NCI-H1092 (cell line): ENCODE data around the gene ADGRG6.
"Not testable (repeated sequence)": the region's sequence is repeated elsewhere in the genome, so short reads cannot be mapped to it uniquely, and the experiment has no call there.

Experiments
- DNase-seq: peaks from one replicate; lab custom pipeline; 2025; lab: John Stamatoyannopoulos, UW

Gene ADGRG6

GRCh38 chr6:142411145-142411544, 109.3 kb downstream of the ADGRG6 start:
- DNase-seq, result no peak

GRCh38 chr6:142412241-142412640, 110.4 kb downstream of the ADGRG6 start:
- DNase-seq, result no peak

GRCh38 chr6:142412658-142413057, 110.9 kb downstream of the ADGRG6 start:
- no peak for DNase-seq

- DNase-seq, result no peak
Measured at GRCh38 chr6:142413111-142413510, 111.3 kb downstream of the ADGRG6 start.

GRCh38 chr6:142414462-142415250, 112.8 kb downstream of the ADGRG6 start:
- DNase-seq, result no peak

- no peak for DNase-seq
Measured at GRCh38 chr6:142416179-142416578, 114.4 kb downstream of the ADGRG6 start.

- DNase-seq, result no peak
Measured at GRCh38 chr6:142416686-142417085, 114.9 kb downstream of the ADGRG6 start.

- DNase-seq, result no peak
Measured at GRCh38 chr6:142417331-142417750, 115.5 kb downstream of the ADGRG6 start.

GRCh38 chr6:142419071-142419470, 117.3 kb downstream of the ADGRG6 start:
- no peak for DNase-seq

GRCh38 chr6:142420802-142421201, 119.0 kb downstream of the ADGRG6 start:
- DNase-seq, result no peak

- DNase-seq, result no peak
Measured at GRCh38 chr6:142421285-142422117, 119.7 kb downstream of the ADGRG6 start.

- DNase-seq, result not testable (repeated sequence)
Measured at GRCh38 chr6:142426444-142427132, 124.8 kb downstream of the ADGRG6 start.

GRCh38 chr6:142428468-142428867, 126.7 kb downstream of the ADGRG6 start:
- DNase-seq, result not testable (repeated sequence)

GRCh38 chr6:142429195-142429594, 127.4 kb downstream of the ADGRG6 start:
- no peak for DNase-seq

GRCh38 chr6:142433419-142433818, 131.6 kb downstream of the ADGRG6 start:
- DNase-seq, result no peak

GRCh38 chr6:142438898-142439297, 137.1 kb downstream of the ADGRG6 start:
- no peak for DNase-seq

GRCh38 chr6:142440600-142441293, 138.9 kb downstream of the ADGRG6 start:
- DNase-seq, result no peak

GRCh38 chr6:142441716-142442115, 139.9 kb downstream of the ADGRG6 start:
- DNase-seq, result no peak

GRCh38 chr6:142443102-142443501, 141.3 kb downstream of the ADGRG6 start:
- no peak for DNase-seq

GRCh38 chr6:142443532-142443931, 141.7 kb downstream of the ADGRG6 start:
- DNase-seq, result no peak

GRCh38 chr6:142444376-142444775, 142.6 kb downstream of the ADGRG6 start:
- DNase-seq, result no peak

GRCh38 chr6:142444881-142445301, 143.1 kb downstream of the ADGRG6 start:
- no peak for DNase-seq
